GM19328 (cell line): ENCODE measurements around the gene ARL8B.

Source experiments
- ATAC-seq: cut with Tn5 transposase; IDR thresholded peaks from one replicate; pipeline ENCODE4 v1.9.1; 2021; ENCODE audit warnings: mild to moderate bottlenecking, moderate library complexity; ENCODE audit not compliant: unreplicated experiment

Gene ARL8B

DNA sequence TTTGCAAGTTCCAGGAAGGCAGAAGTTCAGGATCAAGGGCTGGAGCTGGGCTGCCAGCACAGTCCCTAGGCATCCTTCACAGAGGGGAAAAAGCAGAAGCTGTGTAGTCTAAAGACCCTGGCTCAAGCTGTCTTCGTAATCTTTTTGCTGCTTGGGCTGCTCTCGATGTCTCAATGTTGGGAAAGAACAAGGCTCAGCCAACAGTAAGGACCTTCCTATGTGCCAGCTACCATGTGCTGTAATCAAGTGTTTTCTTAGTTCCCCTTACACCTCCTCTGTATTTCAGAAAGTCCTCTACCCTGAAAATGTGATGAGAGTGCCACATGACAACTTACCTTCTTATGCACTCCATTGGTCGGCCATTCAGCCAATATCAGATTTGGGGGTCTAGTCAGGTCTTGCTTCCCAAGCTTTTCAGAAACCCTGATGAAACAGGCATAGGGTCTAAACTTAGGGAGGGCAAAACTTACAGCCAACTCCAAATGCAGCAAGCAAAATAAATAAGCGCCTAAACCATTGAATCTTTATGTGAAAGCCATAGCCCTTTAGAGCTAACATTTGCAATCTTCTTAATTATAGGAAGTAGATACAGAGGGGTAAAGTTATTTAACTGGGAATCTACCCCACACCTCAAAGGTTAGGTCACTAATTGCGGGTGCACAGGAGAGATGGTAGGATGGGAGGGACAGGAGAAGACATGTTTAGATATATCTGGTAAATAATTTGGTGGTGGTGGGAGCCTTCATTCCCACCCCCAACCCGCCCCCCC is 64.2 kb downstream of the ARL8B start:
- ATAC-seq, result no peak

DNA sequence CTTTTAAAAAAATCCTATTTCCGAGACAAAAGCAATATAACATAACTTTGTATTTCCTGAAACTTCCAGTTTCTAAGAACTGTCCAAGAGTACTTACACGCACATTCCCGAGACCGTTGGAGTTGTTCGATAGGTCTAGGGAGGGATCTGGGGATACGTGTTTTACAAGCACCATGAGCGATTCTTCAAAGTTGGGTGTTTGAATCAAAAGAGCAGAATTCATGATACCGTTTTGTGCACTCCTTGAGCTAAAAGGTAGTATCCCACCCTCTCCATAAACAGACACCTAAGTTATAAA is 64.7 kb downstream of the ARL8B start:
- ATAC-seq, result no peak

DNA sequence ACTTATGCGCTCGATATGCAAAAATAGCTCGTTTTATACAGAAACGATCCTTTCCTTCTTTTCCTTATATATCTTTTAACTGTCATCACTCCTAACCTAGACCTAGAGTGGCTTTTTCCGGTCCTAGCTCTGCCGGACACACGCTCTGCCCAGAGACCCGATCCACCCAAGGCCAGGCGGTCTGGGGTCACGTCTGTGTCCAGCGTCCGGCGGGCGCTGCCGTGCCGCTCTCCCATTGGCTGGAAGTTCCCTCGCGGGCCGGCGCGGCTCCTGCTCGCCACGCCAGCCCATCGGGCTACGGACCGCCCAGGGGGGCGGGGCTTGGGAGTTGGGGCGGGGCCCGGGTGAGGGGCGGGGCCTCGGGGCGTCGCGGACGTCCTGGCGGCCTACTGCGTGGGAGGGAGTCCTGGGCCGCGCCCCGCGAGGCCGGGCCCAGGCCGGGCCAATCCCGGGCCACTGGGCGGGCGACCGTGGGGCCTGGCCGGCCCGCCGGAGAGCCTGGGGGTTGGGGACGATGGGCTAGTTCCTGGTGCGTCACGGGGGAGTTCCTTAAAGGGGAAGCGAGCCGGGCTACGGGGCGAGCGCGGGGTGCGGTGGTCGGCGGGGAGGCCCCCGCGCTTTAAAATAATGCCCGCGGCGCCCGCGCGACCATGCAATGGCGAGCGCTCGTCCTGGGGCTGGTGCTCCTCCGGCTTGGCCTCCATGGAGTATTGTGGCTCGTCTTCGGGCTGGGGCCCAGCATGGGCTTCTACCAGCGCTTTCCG is 65.2 kb downstream of the ARL8B start, which contains the start of gene EDEM1:
EDEM1 (plus strand) TSS at position 552 of the 764 bp plus-strand sequence; CDS start at position 651, 99 bp downstream.
- ATAC-seq, result peak; percentile 81

DNA sequence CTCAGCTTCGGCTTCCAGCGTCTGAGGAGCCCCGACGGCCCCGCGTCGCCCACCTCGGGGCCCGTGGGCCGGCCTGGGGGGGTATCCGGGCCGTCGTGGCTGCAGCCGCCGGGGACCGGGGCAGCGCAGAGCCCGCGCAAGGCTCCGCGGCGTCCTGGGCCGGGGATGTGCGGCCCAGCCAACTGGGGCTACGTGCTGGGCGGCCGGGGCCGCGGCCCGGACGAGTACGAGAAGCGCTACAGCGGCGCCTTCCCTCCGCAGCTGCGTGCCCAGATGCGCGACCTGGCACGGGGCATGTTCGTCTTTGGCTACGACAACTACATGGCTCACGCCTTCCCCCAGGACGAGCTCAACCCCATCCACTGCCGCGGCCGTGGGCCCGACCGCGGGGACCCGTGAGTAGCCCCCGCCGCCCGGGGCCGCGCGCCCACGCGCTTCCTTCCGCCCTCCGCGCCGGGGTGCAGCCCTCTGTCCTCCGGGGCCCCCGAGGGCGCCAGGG is 65.9 kb downstream of the ARL8B start:
- ATAC-seq, result peak; percentile 8

DNA sequence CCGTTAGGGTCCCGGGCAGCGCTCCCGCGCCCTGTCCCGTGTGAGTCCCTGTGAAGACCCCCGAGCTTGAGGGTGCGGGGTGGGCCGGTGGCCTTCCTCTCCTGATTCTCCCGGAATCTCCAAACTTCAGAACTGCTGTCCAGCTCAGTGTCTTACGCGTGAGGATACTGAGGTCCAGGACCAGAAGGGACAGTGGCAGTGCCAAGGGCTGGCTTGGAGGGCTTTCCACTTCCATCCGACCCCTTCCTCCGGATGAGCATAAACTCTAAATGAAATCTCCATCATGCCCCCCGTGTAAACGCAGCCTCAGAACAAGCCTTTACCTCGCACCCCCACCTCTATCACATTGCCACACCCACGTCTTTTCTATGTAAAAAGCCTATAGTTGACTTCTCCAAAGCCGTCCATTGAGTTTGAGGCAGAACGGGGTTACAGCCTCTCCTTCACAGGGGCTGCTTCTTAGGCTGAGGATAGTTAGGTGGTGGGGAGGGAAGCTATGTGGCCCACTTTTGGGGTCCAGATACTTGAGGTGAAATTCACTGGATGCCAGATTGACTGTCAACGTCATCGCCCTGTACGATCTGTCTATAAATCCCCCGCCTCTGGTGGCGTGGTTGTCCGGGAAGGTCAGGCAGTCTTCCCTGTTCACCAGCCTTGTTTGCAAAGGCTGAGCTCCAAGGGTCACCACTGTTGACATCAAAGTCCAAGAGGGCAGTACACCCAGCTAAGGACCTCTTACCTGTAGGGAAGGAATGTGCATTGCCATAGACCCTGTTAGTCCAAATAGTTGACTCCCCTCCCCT is 66.5 kb downstream of the ARL8B start:
- ATAC-seq, result no peak

DNA sequence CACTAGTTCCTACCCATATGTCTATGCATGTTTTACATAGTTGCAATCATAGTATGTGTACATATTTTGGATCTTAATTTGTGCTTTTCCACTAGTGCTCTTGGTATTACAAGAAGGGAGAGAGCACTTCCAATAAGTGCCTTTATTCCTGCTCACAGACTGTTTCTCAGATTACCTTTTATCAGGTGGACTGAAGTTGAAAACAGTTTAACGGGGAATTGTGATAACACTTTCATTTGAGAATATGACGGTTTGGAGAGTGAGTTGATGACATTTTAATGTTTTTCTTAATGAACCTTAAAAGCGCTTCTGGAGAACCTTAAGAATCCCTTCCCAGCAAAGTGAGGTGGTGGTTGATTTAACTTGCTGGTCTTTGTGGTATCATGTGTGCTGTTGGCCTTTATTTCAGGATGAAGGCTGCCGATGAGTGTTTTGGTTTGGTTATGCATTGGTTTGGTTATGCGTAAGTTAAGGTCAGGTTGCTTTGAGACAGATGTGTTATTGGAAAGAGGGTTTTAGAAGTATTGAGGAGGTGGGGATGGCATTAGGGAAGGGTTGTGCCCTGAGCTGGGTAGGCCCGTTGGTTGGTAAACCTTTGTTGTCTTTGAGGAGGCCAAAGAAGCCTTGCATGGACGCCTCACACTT is 68.2 kb downstream of the ARL8B start:
- ATAC-seq, result no peak

DNA sequence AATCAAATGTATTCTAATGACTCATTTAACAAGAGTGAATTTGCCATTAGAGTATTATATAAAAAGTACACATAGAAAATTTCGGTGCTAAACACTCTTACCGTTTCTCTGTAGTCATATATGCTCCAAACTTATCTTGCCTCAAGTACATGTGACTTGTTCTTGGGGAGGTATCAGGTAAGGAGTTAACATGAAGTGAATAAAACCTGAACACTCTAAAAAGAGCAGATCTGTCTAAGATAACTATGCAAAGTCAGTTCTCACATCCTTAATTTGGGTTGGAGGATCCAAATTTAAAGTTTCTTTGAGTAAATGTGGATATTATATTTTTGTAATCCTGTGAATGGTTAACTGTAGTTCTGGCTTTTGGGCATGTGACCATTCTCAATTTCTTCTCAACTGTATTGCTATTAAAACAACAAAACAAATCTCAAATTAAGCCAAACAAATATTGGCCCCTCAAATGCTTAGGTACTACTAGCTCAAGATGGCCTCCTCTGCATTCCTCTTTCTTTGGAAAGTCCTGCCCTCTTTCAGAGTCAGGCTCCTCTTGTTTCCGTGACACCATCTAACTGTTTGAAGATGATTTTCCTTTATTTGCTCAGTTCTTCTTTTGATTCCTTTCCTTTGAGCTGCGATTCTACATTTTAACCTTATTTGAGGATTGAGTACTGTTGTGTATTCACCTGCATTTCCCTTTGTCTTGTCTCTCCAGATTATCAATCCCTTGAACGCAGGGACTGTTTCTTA is 69.6 kb downstream of the ARL8B start:
- no peak for ATAC-seq

DNA sequence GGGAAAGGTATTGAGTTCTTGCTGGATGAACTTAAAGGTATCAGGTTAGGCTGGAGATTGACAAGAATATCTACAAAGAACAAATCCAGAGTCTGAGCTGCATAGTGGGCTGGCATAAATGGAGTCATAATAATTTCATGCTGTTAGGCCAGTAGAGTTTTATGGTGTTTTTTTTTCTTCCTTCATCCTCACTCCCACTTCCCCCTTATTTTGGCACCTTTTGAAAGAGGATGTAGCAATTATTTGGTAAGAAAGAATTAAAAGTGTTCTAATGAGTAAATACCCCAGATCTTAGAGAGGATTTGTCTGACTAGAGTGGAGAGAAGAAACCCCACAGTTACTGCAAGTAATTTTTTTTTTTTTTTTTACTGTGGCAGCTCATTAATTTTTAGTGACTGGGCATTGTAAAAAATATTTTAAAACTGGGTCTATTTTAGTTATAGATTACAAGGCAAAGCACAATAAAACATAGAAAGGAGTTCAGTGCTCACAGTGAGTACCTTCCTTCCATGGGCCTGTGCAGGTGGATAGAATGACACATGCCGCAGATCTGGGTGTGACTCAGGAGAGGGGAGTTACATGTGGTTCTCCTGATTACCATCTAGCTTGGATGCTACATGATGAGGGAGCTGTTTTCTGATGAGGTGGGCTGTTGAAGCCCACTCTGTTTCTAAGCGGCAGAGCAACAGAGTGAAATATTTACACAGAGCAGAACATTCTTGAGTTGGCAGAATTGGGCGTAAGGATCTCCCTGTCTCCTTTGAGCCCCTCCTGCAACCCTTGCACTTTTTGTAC is 70.7 kb downstream of the ARL8B start:
- ATAC-seq, result no peak

DNA sequence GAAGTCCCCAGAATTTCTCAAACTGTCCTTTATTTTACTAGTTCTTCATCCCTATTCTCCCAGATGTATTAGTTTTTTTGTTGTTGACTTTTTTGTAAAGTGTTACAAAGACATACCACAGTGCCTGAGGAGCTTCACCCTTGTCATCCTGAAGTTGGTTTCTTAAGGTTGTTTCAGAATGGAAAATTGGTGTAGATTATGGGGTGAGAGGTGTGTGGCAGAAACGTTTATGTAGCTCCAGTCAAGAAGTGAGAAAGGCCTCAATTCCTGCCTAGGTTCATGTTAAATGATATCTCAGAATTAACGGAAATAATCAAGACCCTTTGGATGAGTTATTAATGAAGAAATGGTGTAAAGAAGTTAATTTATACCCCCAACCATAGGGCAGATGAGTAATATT is 72.2 kb downstream of the ARL8B start:
- no peak for ATAC-seq

DNA sequence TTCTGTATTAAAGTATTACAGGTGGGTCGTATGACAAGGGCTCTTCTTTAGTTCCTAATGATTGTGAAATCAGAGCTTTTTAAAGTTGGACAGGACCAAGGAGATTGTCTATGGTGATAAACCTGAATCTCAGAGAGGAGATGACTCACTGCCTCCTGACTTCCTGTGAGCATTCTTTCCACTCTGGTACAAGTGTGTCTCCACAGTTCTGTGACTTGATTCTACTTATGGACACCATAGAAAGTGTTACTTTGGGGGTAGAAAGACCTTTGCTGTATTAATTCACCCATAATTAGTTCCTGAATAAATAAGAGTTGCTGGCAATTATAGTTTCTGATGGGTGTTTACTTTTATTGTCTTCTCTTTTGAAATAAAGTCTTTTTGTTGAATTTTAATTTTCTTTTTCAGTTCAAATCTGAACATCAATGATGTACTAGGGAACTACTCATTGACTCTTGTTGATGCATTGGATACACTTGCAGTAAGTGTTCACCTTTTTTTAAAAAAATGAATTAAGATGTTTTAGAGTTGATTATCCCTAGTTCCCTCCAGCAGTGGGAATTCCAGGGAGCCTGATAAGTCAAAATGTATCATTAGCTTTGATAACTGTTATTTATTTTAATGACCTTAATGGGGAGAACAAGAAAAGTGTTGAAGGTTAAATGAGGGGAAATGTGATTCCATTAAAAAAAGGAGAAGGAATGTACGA is 72.9 kb downstream of the ARL8B start:
- ATAC-seq, result peak; percentile 32

DNA sequence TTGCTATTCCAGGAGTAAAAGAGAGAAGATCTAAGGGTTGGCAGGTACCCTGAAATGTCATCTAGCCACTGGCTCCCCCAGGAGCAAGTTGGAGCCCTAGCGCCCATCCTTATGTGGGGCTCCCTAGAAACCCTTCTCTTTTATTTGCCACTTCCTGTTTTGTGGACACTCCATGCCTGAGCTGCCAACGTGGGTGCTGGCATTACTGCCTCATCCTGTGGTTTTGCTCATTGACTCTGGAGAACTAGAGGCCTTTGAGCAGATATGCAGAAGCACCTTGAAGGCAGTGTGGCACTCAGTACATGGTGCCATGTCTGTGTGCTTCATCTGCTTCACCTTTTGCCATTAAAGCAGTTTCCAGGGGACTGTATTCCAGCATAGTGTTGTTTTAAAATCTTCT is 73.5 kb downstream of the ARL8B start:
- no peak for ATAC-seq

DNA sequence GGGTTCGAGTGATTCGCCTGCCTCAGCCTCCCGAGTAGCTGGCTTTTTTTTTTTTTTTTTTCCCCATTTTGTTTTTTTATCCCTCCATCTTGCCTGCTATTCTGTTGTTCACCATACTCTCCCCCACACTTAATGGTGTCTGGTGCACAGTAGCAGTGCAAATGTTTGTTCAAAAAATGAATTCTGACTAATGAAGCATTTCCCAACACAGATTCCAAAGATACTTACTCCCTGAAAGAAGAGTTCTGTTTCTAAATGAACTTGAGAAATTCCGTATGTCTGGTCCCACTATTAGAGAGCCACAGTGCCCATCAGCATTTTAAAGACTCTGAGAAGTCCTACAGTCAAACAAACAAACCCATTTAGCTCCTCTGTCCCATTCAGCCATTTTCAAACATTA is 74.9 kb downstream of the ARL8B start:
- no peak for ATAC-seq

DNA sequence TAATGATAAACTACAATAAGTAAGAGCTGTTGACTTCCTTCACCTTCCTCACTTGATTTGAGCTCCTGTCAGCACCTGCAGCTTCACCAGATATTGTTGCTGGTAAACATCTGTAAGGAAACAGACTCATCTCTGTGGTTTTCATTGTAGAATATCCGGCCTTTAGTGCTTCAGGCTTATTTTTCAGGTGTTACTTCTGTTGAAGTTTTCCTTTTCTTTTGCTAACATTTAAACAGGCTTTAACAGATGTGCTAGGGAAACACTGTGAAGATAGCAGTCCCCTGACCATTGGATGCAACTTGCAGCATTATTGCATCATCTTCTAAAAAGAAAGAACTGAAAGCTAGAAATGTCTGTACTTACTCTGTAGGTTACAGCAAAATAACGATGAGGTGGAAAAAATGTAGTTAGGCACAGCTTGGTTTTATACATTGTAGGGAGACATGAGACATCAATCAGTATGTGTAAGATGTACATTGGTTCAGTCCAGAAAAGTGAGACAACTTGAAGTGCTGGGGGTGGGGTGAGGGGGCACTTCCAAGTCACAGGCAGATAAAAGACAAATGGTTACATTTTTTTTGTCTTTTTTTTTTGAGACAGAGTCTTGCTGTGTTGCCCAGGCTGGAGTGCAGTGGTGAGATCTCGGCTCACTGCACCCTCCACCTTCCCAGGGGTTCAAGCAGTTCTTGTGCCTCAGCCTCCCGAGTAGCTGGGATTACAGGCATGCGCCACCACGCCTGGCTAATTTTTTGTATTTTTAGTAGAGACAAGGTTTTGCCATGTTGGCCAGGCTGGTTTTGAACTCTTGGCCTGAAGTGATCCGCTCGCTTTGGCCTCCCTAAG is 75.6 kb downstream of the ARL8B start:
- peak; percentile 52 for ATAC-seq

DNA sequence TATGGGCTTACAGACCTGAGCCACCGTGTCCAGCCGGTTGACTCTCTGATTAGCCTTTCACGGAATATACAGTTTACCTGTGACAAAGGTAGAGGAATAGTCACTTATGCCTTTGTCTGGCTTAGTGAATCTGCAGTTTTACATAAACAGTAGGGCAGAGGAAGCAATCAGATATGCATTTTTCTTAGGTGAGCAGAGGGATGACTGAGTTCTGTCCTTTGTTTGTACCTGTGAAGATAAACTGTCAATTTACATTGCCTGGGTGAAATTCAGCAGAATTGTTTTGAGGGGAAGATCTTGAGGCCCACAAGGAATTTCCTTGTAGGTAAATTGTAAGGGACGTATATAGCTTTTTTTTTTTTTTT is 76.2 kb downstream of the ARL8B start:
- ATAC-seq, result no peak

DNA sequence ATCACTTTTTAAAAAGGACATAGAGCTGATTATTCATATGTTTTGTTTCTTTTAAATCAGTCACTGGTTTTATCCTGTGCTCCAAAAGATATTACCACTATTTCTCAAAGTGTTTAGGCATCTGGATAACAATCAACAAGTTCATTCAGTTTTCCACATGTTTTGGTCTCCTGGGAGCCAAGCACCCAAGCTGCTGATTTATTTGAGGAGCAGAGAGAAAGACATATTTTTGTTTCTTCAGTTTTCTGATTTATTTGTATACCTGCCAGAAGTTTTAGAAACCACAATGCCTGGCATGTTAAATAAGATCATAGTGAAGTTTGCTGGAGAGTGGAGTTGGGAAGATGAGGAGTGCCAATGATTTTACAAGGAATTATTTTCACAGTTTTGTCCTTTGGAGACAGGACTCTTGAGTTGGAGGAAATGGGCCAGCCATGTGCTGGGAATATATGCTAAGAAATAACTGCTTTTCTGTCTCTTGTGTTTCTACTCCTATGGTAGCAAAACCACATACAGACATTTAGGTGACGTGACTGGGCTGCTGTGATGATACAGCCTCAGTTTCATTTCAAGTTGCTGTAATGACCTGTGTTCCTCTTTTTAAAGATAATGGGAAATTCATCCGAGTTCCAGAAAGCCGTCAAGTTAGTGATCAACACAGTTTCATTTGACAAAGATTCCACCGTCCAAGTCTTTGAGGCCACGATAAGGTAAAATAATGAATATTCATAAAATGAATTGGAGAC is 77.1 kb downstream of the ARL8B start:
- ATAC-seq, result peak; percentile 34

DNA sequence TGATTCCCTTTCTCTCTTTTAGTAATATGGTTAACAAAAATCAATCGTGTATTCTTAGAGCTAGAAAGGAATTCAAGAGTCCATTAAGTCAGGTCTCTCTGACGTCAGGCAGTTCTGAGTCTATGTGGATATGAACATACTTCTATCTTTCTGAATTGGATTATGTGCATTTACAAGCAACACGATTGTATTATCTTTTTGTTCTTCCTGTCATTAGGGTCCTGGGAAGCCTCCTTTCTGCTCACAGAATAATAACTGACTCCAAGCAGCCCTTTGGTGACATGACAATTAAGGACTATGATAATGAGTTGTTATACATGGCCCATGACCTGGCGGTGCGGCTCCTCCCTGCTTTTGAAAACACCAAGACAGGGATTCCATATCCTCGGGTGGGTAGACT is 79.4 kb downstream of the ARL8B start:
- ATAC-seq, result no peak

DNA sequence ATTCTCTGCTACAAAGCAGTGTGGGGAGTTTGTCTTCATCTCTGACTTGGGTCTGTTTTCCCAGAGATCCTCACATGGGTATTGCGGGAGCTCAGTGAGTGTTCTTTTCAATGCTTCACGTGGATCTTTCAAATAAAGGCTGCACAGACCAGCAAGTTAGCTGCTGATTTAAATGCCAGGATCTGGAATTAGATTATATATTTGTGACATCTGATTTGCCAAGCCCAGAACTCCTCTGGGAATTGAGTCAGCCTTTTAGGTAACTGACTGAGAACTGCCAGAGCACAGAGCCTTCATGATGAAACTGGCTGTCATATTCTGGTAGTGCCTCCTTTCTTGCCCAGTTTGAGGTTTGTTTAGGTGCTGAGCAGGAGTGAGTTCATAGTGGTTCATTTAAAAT is 80.1 kb downstream of the ARL8B start:
- ATAC-seq, result no peak
